K562 (cell line): ENCODE results near the gene ATF7IP.
"Not testable (repeated sequence)": the region's sequence is repeated elsewhere in the genome, so short reads cannot be mapped to it uniquely, and the experiment has no call there.

Source experiments
- ARNT ChIP-seq, 2 experiments: fragments of 450-650 bp; IDR thresholded peaks; 2 replicates each; pipeline ENCODE4 v1.6.1; 2016; ENCODE audit warnings: mild to moderate bottlenecking in 1 of 2
- CHD2 ChIP-seq: IDR thresholded peaks from 2 replicates; pipeline ENCODE4 v1.6.1; 2011; ENCODE audit warnings: low read depth, low read length
- CREB1 ChIP-seq, 2 experiments: sonication (generic) in 1 of 2; formaldehyde crosslinking in 1 of 2; IDR thresholded peaks; 2 replicates each; pipeline versions ENCODE4 v1.6.1 to v1.8.0; 2012 to 2022; ENCODE audit warnings: inconsistent platforms in 1 of 2, mild to moderate bottlenecking in 1 of 2, missing genetic modification reagents in 1 of 2, moderate library complexity in 1 of 2
- HDAC6 ChIP-seq: IDR thresholded peaks from 2 replicates; pipeline ENCODE4 v1.6.1; 2012; ENCODE audit warnings: low read depth, mild to moderate bottlenecking, control low read depth, inconsistent platforms, low read length, moderate library complexity
- NEUROD1 ChIP-seq: fragments of 150-350 bp; IDR thresholded peaks from 2 replicates; pipeline ENCODE4 v1.6.1; 2014; ENCODE audit warnings: borderline replicate concordance, low read length, low read depth; ENCODE audit not compliant: partially characterized antibody
- TF ChIP-seq, protein P1 (sequence below), 2 experiments: fragments of 450-650 bp; formaldehyde crosslinking in 1 of 2; IDR thresholded peaks; 2 replicates each; pipeline versions ENCODE4 v1.4.0 to v1.6.1; 2014 to 2020; ENCODE audit warnings: mild to moderate bottlenecking in 2 of 2, borderline replicate concordance in 1 of 2, low read depth in 1 of 2
- TF ChIP-seq, protein P2 (sequence below): fragments of 250-450 bp; sonication (Bioruptor Pico); IDR thresholded peaks from 2 replicates; pipeline ENCODE4 v1.5.0; 2021; ENCODE audit warnings: mild to moderate bottlenecking, borderline replicate concordance
- TF ChIP-seq, protein P3 (sequence below): conservative IDR thresholded peaks from 2 replicates; pipeline ENCODE4 v1.6.1; 2011; ENCODE audit warnings: low read depth, mild to moderate bottlenecking, low read length; ENCODE audit not compliant: control insufficient read depth
- TF ChIP-seq, protein P4 (sequence below): fragments of 250-450 bp; sonication (Bioruptor Pico); IDR thresholded peaks from 2 replicates; pipeline ENCODE4 v1.8.0; 2022; ENCODE audit warnings: moderate library complexity, mild to moderate bottlenecking, inconsistent platforms

DNA sequence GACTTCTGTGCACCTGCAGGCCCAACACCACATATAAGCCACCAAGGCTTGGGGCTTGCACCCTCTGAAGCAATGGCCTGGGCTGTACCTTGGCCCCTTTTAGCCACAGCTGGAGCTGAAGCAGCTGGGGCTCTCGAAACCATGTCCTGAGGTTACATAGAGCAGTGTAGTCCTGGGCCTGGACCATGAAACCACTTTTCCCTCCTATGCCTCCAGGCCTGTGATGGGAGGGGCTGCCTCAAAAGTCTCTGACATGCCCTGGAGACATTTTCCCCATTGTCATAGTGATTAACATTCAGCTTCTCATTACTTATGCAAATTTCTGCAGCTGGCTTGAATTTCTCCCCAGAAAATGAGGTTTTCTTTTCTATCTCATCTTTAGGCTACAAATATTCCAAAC lies 13.4 kb upstream of the ATF7IP start:
- not testable (repeated sequence) for TF ChIP-seq CHD2; CREB1 (IDR thresholded peaks at IDR 0.05); CREB1 (CRISPR knock-in tag; IDR thresholded peaks at IDR 0.05); NEUROD1; ARNT (IDR thresholded peaks at IDR 0.05); HDAC6
- TF ChIP-seq, protein P1, sequence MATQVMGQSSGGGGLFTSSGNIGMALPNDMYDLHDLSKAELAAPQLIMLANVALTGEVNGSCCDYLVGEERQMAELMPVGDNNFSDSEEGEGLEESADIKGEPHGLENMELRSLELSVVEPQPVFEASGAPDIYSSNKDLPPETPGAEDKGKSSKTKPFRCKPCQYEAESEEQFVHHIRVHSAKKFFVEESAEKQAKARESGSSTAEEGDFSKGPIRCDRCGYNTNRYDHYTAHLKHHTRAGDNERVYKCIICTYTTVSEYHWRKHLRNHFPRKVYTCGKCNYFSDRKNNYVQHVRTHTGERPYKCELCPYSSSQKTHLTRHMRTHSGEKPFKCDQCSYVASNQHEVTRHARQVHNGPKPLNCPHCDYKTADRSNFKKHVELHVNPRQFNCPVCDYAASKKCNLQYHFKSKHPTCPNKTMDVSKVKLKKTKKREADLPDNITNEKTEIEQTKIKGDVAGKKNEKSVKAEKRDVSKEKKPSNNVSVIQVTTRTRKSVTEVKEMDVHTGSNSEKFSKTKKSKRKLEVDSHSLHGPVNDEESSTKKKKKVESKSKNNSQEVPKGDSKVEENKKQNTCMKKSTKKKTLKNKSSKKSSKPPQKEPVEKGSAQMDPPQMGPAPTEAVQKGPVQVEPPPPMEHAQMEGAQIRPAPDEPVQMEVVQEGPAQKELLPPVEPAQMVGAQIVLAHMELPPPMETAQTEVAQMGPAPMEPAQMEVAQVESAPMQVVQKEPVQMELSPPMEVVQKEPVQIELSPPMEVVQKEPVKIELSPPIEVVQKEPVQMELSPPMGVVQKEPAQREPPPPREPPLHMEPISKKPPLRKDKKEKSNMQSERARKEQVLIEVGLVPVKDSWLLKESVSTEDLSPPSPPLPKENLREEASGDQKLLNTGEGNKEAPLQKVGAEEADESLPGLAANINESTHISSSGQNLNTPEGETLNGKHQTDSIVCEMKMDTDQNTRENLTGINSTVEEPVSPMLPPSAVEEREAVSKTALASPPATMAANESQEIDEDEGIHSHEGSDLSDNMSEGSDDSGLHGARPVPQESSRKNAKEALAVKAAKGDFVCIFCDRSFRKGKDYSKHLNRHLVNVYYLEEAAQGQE (IDR thresholded peaks at IDR 0.05; ENCODE audit: borderline replicate concordance), result not testable (repeated sequence)
- TF ChIP-seq, protein P1 (CRISPR knock-in tag; IDR thresholded peaks at IDR 0.05; ENCODE audit: low read depth), result not testable (repeated sequence)
- TF ChIP-seq, protein P2, sequence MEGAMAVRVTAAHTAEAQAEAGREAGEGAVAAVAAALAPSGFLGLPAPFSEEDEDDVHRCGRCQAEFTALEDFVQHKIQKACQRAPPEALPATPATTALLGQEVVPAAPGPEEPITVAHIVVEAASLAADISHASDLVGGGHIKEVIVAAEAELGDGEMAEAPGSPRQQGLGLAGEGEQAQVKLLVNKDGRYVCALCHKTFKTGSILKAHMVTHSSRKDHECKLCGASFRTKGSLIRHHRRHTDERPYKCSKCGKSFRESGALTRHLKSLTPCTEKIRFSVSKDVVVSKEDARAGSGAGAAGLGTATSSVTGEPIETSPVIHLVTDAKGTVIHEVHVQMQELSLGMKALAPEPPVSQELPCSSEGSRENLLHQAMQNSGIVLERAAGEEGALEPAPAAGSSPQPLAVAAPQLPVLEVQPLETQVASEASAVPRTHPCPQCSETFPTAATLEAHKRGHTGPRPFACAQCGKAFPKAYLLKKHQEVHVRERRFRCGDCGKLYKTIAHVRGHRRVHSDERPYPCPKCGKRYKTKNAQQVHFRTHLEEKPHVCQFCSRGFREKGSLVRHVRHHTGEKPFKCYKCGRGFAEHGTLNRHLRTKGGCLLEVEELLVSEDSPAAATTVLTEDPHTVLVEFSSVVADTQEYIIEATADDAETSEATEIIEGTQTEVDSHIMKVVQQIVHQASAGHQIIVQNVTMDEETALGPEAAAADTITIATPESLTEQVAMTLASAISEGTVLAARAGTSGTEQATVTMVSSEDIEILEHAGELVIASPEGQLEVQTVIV (CRISPR knock-in tag), result not testable (repeated sequence)
- TF ChIP-seq, protein P3, sequence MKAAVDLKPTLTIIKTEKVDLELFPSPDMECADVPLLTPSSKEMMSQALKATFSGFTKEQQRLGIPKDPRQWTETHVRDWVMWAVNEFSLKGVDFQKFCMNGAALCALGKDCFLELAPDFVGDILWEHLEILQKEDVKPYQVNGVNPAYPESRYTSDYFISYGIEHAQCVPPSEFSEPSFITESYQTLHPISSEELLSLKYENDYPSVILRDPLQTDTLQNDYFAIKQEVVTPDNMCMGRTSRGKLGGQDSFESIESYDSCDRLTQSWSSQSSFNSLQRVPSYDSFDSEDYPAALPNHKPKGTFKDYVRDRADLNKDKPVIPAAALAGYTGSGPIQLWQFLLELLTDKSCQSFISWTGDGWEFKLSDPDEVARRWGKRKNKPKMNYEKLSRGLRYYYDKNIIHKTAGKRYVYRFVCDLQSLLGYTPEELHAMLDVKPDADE, result not testable (repeated sequence)
- TF ChIP-seq, protein P4, sequence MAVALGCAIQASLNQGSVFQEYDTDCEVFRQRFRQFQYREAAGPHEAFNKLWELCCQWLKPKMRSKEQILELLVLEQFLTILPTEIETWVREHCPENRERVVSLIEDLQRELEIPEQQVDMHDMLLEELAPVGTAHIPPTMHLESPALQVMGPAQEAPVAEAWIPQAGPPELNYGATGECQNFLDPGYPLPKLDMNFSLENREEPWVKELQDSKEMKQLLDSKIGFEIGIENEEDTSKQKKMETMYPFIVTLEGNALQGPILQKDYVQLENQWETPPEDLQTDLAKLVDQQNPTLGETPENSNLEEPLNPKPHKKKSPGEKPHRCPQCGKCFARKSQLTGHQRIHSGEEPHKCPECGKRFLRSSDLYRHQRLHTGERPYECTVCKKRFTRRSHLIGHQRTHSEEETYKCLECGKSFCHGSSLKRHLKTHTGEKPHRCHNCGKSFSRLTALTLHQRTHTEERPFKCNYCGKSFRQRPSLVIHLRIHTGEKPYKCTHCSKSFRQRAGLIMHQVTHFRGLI (CRISPR knock-in tag), result not testable (repeated sequence)
